KG1 (cell line): ENCODE measurements around the gene PAGE2B.
"Not testable (repeated sequence)": the region's sequence is repeated elsewhere in the genome, so short reads cannot be mapped to it uniquely, and the experiment has no call there.

Source experiments
- DNase-seq: peaks from one replicate; lab custom pipeline; 2025; lab: John Stamatoyannopoulos, UW

PAGE2B gene, protein sequence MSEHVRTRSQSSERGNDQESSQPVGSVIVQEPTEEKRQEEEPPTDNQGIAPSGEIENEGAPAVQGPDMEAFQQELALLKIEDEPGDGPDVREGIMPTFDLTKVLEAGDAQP

DNA sequence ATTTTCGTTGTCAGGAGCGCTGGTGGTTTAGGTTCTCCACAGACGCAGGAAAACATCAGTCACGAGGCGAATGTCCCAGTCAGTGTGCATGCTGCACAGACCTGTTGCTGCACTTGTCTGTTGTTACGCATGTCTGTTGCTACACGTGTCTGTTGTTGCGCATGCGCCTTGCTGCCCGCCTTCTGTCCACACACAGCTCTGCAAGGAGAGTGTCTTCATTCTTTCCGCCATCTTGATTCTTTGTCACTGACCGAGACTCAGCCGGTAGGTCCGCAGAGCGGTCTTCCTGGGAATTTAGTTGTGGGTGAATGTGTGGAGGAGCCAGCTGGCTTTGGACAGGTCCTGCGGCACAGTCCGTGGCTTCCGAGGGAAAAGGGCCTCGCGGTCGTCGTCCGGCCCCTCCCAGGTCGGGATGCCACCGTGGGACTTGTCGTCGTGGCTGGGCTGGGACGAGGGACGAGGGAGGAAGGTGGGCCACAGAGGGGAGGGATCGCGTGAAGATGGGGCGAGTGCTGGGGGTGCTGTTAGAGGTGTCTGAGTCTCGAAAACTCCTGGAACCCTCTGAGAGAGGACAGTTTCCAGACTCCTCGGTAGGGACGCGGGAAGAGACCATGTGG is at the start of gene PAGE2B:
TSS of gene PAGE2B (plus strand) at position 180 of the 617 bp plus-strand sequence. CDS start 1,012 bp downstream, outside the sequence.
- no peak for DNase-seq

DNA sequence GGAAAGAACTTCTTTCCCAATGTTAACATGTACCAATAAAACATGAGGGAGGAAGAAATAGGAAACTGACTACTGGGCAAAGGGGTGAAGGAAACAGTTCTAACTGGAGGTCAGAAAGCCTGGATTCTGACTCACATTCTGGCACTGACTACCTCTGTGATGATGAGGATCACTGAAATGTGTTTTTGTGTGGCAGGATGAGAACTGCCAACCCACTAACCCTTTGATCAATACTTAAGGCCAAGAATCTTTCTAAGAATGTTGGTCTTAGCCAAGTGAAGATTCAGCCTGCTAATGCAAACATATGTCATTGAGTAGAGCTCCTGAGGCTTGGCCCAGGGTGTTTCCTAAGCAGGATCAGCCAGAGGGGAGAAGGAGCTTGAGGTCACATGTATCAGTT is 48.7 kb upstream of the PAGE2B start:
- DNase-seq = no peak

DNA sequence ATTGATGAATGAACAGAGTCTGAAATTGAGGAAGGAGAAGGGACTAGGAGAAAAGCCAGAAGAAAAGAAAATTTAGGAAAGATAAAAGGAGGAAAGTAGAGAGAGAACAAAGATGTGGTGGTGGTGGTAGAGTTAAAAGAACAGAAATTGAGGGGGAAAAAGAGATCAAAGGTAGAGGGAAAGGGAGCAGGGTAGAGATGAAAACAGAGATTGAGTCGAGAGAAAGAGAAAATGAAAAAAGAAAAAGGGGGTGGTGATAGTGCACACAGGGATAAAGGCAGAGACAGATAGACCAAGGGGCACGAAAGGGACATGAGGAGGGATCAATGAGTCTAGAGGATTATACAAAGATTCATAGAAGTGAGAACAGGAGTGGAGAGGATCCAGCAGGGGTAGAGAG is 48.0 kb upstream of the PAGE2B start:
- no peak for DNase-seq

DNA sequence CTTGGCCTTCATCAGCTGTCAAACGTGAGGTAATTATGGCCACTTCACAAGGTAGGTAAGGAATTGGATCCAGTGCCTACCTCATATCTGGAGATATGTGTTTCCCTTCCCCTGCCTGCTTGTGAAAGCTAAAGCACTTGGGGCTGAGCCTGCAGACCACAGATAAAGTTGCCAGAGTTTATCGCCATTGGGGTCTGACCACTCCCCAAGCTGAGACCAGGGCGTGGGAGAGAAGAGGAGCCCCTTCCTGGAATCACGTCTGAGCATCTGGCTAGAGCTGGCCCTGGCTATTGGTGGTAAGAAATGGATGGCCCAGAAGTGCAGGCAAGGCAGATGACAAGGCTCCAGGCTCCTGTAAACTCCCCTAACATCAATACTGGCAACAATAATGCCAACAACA is 46.8 kb upstream of the PAGE2B start:
- no peak for DNase-seq

DNA sequence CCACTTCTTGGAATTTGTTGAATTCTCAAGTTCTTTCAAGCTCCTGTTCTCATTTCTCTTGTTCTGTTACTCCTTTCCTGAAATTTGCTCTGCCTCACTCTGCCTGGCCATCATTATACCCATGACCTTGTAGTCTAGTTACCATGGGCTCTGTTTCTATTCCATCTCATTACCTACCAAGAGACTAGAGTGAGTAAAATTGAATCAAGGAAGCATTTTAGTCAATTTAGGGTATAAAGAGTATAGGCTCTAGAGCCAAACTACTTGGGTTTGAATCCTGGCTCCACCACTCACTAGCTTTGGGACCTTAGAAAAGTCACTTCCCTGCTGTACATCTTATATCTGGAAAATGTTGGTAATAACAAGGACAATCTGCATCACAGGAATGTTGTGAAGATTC is 46.2 kb upstream of the PAGE2B start:
- DNase-seq = no peak

DNA sequence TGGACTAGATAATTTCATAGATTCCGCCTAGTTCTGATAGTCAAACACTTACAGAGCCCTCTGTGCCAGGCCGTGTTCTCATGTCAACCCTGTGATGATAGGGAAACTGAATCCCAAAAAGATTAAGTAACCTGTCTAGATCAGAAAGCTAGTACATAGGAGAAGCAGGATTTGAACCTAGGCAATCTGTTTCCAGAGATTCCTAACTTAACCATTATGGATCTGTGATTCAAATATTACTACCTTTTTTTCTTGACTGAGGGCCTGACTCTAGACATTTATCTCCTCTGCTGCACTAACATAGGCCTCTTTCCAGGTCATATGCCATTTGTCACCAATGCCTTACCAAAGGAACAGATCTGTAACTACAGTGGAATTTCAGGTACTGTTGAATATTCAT is 45.5 kb upstream of the PAGE2B start:
- DNase-seq = no peak

DNA sequence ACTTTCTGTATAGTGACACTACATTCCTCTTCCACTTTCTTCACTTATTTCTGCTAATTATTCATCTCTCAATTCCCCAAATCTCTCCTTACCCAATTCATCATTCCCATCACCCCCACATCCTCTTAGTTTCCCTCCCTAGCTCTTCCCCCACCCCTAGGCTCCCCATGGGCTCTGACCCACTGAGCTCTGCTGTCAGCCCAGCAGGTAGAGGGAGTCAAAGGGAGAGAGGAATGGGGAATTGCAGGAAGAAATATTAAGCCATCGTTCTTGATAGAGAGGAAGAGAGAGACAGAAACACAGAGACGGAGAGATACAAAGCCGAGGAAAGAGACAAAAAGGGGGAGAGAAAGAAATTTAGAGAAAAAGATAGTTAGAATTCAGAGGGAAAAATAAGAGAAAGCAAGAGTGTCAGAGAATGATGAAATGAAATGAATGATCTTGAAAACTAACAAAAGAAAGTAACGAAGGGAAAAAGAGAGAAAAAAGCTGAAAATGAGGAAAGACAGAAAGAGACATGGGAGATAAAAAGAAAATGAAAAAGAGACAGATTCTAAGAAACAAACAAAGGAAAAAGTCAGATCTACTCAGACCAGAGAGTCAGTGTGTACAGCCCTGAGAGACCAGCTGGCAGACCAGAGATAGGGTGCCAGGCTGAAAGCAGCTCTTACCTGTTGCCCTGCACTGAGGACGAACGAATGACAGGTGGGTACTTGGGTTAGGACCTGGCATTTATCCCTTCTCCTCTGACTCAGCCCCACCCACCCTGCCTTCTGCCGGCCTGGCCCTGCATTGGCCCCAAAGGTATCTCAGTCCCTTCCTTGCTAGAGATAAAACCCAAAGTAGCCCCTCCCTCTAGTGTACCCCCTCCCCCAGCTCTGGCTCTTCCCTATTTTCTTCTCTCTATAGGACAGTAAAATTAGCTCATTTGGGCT is 44.3 kb upstream of the PAGE2B start, which contains the start of gene ALAS2:
TSS of gene ALAS2 (minus strand) at position 707 of the 935 bp plus-strand sequence. CDS start 4,977 bp downstream, outside the sequence.
- no peak for DNase-seq

DNA sequence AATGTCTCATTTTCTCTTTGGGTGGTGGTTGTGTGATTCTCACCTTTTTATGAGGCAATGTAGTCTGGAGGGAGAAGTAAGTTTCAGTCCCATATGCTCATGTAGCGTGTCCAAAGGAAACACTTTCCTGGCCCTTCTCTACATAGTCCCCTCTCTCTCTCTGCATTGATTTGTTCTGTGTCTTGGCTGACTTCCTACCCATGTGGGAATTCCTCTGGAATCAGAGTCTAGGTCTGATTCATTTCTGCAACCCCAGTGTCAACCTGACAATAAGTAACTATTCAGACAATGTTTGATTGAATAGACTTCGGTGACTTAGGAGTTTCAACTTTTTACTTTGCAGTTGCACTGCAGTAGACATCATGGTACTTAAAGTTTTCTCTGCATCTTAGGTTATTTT is 41.4 kb upstream of the PAGE2B start:
- no peak for DNase-seq

DNA sequence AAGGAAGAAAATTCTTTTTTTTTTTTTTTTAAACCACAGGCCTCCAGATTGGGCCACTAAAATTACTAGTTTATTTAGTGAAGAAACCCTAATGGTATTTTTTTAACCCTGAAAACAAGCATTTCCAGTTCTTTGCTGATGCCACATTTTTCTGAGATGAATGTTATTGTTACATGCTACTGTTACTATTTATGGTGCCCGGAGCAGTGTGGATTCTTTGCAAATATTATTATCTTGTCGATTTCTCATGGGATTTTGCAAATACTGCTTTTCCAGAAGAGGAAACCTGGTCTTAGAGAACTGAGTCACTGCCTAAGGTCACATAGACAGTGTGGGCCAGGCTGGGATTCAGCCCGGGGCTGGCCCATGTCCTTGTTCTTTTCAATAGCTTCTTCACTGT is 35.4 kb upstream of the PAGE2B start:
- no peak for DNase-seq

DNA sequence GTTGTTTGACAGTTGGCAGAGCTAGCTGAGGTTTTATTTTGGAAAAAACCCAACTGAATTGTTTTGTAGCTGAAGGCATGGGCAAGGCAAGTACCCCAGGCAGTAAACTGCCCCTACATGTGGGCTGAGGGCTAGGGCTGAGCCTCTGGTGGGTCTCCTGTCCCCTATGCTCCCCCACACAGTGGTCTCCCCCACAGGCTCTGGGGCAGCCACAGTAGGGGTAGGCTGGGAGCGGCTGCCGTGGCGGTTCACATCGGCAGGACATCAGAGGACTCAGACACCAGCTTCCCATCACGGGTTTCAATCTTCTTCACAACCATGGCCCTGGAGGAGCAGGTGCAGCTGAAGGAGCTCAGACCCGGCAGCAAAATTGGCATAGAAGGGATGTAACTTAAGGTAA is 33.3 kb upstream of the PAGE2B start:
- no peak for DNase-seq

DNA sequence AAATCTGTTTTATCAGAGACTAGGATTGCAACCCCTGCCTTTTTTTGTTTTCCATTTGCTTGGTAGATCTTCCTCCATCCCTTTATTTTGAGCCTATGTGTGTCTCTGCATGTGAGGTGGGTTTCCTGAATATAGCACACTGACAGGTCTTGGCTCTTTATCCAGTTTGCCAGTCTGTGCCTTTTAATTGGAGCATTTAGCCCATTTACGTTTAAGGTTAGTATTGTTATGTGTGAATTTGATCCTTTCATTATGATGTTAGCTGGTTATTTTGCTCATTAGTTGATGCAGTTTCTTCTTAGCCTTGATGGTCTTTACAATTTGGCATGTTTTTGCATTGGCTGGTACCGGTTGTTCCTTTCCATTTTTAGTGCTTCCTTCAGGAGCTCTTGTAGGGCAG is 24.2 kb upstream of the PAGE2B start:
- DNase-seq = not testable (repeated sequence)

DNA sequence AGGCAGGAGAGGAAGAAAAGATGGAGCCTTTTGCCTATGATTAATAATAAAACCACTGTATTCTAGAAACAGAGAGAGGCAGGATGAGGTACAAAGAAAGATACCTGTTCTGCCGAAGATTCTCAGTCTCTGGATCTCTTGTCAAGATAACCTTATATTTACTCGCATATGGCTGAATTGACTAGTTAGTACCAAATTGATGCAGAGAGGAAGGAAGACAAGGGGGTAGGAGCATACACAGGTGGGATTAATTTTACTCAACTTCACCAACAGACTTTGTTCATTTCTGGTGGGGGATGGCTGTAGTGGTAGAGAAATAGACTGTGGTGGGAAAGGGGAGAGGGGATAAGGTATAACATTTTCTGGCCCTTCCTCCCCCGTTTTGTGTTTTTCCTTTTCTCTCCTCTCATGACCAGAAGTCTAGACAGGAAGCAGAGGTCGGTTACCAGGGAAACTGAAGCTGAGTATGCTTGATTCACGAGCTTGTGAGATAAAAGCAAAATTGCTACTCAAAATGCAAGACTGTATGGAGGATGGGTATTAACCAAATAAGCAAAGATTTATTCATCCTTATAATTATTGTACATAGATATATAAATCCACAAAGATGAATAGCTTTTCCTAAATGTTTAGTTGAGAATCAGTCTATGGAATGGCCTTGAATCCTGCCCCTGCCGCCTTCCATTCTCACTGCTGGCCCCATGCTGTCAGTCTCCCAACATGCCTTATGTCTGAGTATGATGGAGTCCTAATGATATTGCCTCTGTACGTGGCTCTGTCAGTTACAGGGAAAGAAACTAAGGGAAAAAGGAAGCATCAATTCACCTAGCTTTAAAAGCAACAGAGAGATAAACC is 17.8 kb upstream of the PAGE2B start:
- no peak for DNase-seq

DNA sequence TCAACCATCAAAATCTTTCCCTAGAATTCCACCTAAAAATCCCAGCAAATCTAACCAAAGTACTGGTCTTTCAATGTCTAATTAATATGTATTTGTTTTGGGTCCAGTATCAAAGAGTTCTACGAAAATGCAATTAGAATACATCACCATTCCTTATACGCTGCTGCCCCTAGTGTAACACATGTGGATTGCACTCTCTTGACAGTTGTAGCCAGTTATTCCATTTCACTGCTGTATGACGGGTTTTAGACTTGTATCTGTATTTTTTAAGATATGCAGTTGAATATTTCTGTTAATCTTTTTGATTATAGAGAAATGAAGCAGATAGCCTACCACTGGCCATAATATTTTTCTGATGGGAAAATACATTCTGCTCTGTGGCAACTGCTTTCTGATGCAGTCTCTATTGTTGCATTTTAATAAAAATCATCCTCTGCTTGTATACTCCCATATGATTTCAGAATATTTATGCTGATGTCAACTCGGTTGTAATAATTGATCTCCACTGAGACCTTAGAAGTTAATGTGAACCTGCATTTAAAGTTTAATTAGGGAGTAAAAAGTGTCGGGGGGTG is 17.1 kb upstream of the PAGE2B start:
- DNase-seq = no peak

DNA sequence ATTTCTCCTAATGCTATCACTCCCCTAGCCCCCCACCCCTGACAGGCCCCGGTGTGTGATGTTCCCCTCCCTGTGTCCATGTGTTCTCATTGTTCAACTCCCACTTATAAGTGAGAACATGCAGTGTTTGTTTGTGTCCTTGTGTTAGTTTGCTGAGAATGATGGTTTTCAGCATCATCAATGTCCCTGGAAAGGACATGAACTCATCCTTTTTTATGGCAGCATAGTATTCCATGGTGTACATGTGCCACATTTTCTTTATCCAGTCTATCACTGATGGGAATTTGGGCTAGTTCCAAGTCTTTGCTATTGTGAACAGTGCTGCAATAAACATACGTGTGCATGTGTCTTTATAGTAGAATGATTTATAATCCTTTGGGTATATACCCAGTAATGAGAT is 7.7 kb upstream of the PAGE2B start:
- DNase-seq = not testable (repeated sequence)

DNA sequence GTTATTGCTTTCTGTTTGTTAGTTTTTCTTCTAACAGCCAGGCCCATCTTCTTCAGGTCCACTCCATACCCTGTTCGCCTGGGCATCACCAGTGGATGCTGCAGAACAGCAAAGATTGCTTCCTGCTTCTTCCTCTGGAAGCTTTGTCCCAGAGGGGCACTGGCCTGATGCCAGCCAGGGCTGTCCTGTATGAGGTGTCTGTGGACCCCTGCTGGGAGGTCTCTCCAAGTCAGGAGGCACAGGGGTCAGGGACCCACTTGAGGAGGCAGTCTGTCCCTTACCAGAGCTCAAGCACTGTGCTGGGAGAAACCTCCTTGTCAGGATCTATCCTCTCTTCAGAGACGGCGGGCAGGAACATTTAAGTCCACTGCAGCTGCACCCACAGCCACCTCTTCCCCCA is 2.5 kb upstream of the PAGE2B start:
- DNase-seq = no peak

DNA sequence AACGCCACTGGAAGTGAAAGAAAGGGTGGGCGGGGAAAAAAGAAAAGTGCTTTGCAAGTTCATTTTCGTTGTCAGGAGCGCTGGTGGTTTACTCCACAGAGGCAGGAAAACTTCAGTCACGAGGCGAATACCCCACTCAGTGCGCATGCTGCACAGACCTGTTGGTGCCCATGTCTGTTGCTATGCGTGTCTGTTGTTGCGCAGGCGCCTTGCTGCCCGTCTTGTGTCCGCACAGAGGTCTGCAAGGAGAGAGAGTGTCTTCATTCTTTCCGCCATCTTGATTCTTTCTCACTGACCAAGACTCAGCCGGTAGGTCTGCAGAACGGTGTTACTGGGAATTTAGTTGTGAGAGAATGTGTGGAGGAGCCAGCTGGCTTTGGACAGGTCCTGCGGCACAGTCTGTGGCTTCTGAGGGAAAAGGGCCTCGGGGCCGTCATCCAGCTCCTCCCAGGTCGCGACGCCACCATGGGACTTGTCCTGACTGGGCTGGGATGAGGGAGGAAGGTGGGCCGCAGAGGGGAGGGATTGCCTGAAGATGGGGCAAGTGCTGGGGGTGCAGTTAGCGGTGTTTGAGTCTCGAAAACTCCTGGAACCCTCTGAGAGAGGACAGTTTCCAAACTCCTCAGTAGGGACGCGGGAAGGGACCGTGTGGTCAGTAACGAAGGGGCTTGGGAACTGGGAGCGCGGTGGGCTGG is 14.1 kb downstream of the PAGE2B start, which contains the start of gene PAGE2:
TSS of gene PAGE2 (plus strand) at position 224 of the 695 bp plus-strand sequence. CDS start 1,003 bp downstream, outside the sequence.
- DNase-seq = no peak

DNA sequence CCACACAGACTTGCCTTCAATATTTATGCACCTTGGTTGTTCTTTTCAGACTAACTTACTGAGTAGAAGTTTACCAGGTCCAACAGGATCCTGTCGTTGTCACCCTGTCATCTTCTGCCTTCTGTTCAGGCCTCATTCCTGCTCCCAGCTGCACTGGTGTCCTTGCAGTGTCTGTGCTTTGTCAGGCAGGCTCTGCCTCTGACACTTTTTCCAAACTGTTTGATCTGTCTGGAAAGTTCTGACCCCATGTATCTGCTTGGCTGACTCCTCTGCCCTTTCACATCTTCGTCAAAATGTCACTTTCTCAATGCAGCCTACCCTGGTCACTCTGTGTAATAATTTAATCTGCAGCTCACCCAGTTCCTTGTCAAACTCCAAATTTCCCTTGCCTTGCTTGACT is 23.9 kb downstream of the PAGE2B start:
- DNase-seq = no peak

DNA sequence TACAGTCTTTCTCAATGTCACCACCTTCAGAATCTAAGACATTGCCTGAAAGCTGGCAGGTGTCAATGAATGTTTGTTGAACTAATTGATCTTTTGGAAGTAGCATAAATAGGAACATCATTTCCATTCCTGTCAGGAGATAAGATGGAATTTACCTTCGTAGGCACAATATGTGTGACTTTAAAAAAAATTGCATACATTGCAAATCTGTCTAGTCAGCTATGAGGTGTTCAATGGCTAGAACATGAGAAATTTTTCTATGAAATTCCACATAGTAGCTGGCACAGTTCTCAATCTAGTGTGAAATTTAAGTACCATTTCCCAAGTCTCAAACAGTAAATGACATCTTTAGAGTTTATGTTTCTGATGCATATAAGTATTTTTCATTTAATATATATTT is 24.3 kb downstream of the PAGE2B start:
- DNase-seq = no peak

DNA sequence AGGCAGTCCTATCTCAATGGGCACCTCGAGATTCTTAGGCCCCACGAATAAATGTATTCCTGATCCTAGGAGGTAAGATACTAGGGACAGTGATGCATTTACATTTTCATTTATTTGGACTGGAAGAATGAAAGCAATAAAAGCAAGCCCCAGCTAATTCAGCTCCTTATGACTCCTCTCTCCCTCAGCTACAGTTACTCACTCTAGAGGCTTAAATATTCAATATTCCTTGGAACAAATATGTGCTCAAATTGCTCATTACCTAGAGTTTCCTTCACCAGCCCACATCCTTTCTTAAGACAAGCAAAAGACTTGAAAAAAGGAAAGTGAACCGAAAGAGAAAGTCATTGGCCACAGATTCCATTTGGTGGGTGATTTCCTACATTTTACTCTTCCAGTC is 27.9 kb downstream of the PAGE2B start:
- DNase-seq = no peak

DNA sequence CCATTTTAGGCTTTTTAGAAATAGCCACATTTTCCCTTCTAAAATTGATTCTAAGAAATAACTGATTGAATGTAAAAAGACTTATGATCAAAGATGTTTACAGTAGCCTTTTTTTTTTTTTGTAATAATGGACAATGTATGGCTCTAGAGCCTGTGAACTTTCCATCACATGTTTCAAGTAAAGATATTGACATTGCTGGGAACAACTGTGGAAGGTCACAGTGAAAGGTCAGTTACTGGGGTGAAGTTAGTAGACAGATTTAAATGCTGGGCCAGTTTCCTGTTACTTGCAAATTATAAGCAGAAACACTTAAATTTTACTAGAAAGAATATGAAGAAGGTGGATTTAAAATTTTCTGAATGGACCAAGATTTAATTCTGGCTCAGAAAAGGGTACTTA is 32.4 kb downstream of the PAGE2B start:
- DNase-seq = no peak

DNA sequence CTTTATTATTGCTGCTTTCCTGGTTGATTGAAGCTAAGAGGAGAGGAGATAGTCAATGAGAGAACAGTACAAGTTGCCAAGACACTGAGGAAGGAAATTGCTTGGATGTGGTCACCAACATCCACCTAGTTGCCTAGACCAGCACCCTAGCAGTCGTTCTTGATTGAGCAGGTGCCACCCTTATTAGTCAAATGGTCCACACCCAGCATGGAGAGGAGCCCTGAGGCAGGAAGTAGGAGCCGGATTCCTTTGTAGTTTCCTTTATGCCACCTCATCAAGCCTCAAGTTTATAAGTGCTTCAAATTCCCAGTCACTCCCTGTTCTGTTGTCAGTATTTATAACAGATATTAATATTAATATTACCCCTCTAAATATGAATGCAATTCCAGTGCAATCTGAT is 33.1 kb downstream of the PAGE2B start:
- DNase-seq = no peak
